Stimulated activated CD4-positive, alpha-beta T cell treated with anti-CD3 and anti-CD28 coated beads, Interleukin-15, amount 100 ng/mL, for 24 hours (primary cell): Measurements from ENCODE around the gene CNTN3.

ENCODE experiments used
- DNase-seq: peaks from one replicate; pipeline ENCODE4 v3.0.0-alpha.2; 2020

Gene CNTN3

GRCh38 chr3:74606996-74607395 lies 7.5 kb downstream of the CNTN3 start:
- no peak for DNase-seq

GRCh38 chr3:74605437-74605836 lies 9.0 kb downstream of the CNTN3 start:
- no peak for DNase-seq

- DNase-seq, result no peak
These were observed 11.2 kb downstream of the CNTN3 start for GRCh38 chr3:74603292-74603691.

GRCh38 chr3:74602471-74602870 lies 12.0 kb downstream of the CNTN3 start:
- no peak for DNase-seq

- no peak for DNase-seq
These were observed 12.7 kb downstream of the CNTN3 start for GRCh38 chr3:74601793-74602192.

- DNase-seq, result no peak
These were observed 14.9 kb downstream of the CNTN3 start for GRCh38 chr3:74599564-74599963.

- no peak for DNase-seq
These were observed 21.3 kb downstream of the CNTN3 start for GRCh38 chr3:74593152-74593551.

- no peak for DNase-seq
These were observed 22.1 kb downstream of the CNTN3 start for GRCh38 chr3:74592359-74592758.

- DNase-seq, result no peak
These were observed 22.5 kb downstream of the CNTN3 start for GRCh38 chr3:74591946-74592345.

GRCh38 chr3:74591342-74591741 lies 23.1 kb downstream of the CNTN3 start:
- DNase-seq, result no peak

GRCh38 chr3:74590620-74591262 lies 23.7 kb downstream of the CNTN3 start:
- DNase-seq, result no peak

GRCh38 chr3:74584782-74585181 lies 29.7 kb downstream of the CNTN3 start:
- no peak for DNase-seq

- DNase-seq, result no peak
These were observed 31.5 kb downstream of the CNTN3 start for GRCh38 chr3:74582982-74583381.

- DNase-seq, result no peak
These were observed 38.6 kb downstream of the CNTN3 start for GRCh38 chr3:74575857-74576256.

GRCh38 chr3:74571118-74571517 lies 43.3 kb downstream of the CNTN3 start:
- DNase-seq, result no peak
